Loucy (cell line): Measurements from ENCODE around the gene CCDC142.

Source experiments
- CTCF ChIP-seq: fragments of 200-600 bp; sonication (generic); conservative IDR thresholded peaks from 2 replicates; pipeline ENCODE4 v1.5.1; 2014; ENCODE audit warnings: mild to moderate bottlenecking, antibody characterized with exemption, low read length
- EZH2phosphoT487 ChIP-seq: fragments of 200-600 bp; IDR thresholded peaks from 2 replicates; pipeline ENCODE4 v1.6.1; 2018; ENCODE audit warnings: antibody characterized with exemption, mild to moderate bottlenecking, moderate library complexity, borderline replicate concordance

GRCh38 chr2:74502720-74503505 lies 20.1 kb upstream of the CCDC142 start:
- TF ChIP-seq CTCF (peak; percentile 53), EZH2phosphoT487 (no peak)
